ENCODE results near the gene CCDC197. TPM values are rescaled to one million over a fixed set of nuclear protein-coding genes. Genes with fewer than 3 reads are reported as not detected.
A peak's percentile ranks its signal among the peaks of the same experiment; 100 is the strongest.

Gene CCDC197
- total RNA-seq, 2 donors from 2014 or later, result not detected

GRCh38 chr14:93953739-93954515 lies 43.2 kb upstream of the CCDC197 start:
- Mint-ChIP-seq H3K9me3 (no peaks in the 10 kb centered on the region), H3K4me1 (peaks cover 18% of the 10 kb centered on the region), H3K27me3 (ENCODE audit: insufficient read depth) (peaks cover 16% of the 10 kb centered on the region), H3K27ac (no peak overlapping the region), H3K36me3 (ENCODE audit: low read depth) (no peaks in the 10 kb centered on the region), H3K4me3 (no peak overlapping the region)
- Histone ChIP-seq H3K4me1 (ENCODE audit: control insufficient read depth, insufficient read depth, low read length) (no peaks in the 10 kb centered on the region), H3K9me3 (ENCODE audit: control insufficient read depth, low read length) (no peaks in the 10 kb centered on the region), H3K27ac (ENCODE audit: low read depth, low read length) (no peak overlapping the region), H3K36me3 (ENCODE audit: control insufficient read depth, insufficient read depth, low read length) (no peaks in the 10 kb centered on the region), H3K9ac (ENCODE audit: extremely low read depth, low read length, poor library complexity, severe bottlenecking) (no peak overlapping the region), H3K27me3 (ENCODE audit: control insufficient read depth, insufficient read depth, low read length, poor library complexity, severe bottlenecking) (no peaks in the 10 kb centered on the region), H3K4me3 (ENCODE audit: low read length) (no peak overlapping the region)
- peak; percentile 73 for DNase-seq
- 77 to 81% methylated on average over 17 to 18 of the region's 18 CpGs for whole genome bisulfite sequencing, 2 experiments (ENCODE audit: insufficient coverage in 1 of 2, insufficient read length in 1 of 2)
- no peak for TF ChIP-seq CTCF (conservative IDR thresholded peaks at IDR 0.05)

DNA sequence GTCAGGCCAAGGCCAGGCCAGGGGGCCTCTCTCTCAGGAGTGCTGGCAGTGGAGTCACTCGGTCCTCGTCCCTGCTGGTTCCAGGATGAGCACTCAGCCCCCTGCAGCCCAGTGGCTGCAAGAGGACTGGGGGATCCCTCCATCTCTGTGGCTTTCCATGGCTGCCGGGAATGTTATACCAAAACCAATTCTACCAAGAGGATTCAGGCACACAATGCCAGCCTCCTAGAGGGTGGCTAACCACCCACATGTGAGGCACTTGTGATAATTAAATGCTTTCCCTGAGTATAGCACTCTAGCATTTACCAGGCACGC lies 42.6 kb upstream of the CCDC197 start:
- Mint-ChIP-seq H3K27me3 (ENCODE audit: insufficient read depth) (peaks cover 16% of the 10 kb centered on the region), H3K4me3 (no peak overlapping the region), H3K27ac (no peak overlapping the region), H3K36me3 (ENCODE audit: low read depth) (no peaks in the 10 kb centered on the region), H3K4me1 (peaks cover 19% of the 10 kb centered on the region), H3K9me3 (no peaks in the 10 kb centered on the region)
- WGBS, 2 experiments (ENCODE audit: insufficient coverage in 1 of 2, insufficient read length in 1 of 2), result 86 to 88% methylated on average over 4 of the region's 4 CpGs
- Histone ChIP-seq H3K4me1 (ENCODE audit: control insufficient read depth, insufficient read depth, low read length) (no peaks in the 10 kb centered on the region), H3K27ac (ENCODE audit: low read depth, low read length) (no peak overlapping the region), H3K9me3 (ENCODE audit: control insufficient read depth, low read length) (no peaks in the 10 kb centered on the region), H3K9ac (ENCODE audit: extremely low read depth, low read length, poor library complexity, severe bottlenecking) (no peak overlapping the region), H3K4me3 (ENCODE audit: low read length) (no peak overlapping the region), H3K27me3 (ENCODE audit: control insufficient read depth, insufficient read depth, low read length, poor library complexity, severe bottlenecking) (no peaks in the 10 kb centered on the region), H3K36me3 (ENCODE audit: control insufficient read depth, insufficient read depth, low read length) (no peaks in the 10 kb centered on the region)
- TF ChIP-seq CTCF (conservative IDR thresholded peaks at IDR 0.05), result no peak
- no peak for DNase-seq

DNA sequence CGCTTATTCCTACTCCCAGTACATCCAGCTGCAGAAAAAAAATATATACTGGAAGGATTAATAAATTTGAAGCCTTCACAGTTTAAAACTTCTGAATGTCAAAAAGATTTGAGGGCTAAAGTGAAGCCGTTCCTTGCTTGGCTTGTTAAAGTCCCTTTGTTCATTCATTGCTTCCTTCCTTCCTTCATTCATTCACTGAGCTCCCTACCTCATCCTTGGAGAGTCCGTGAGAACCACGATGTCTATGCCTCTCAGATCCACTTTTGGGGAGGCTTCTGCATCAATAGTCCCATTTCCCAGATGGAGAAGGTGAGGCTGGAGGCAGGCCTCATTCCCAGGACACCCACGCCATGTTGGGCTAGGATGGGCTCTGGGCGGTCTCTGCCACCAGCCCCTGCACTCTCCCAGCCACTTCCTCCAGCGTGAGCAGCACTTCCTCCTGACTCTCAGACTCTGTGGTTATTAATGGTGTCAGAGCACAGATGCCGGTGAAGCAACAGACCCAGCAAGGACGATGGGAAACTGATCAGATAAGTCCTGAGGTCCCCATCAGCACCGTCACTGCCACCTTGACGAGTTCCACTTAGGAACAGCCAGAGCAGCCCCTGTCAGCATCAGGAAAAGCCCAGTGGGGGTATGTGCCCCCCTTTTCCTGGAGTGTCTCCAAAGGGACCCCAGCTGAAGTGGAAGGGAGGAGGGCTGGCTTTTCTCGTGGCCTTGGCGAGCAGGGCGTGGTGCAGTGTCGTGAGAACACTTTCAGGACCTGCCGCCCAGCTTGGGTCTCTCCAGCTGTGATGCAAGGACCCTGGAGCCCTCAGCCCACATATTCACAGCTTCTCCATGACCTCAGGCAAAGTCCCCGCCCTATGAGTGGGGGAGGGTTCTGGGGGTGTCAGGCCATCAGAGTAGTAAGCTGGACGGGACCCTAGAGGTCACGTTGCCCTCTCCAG lies 41.9 kb upstream of the CCDC197 start:
- Histone ChIP-seq H3K4me3 (ENCODE audit: low read length) (no peak overlapping the region), H3K4me1 (ENCODE audit: control insufficient read depth, insufficient read depth, low read length) (no peaks in the 10 kb centered on the region), H3K27ac (ENCODE audit: low read depth, low read length) (no peak overlapping the region), H3K9me3 (ENCODE audit: control insufficient read depth, low read length) (no peaks in the 10 kb centered on the region), H3K36me3 (ENCODE audit: control insufficient read depth, insufficient read depth, low read length) (no peaks in the 10 kb centered on the region), H3K27me3 (ENCODE audit: control insufficient read depth, insufficient read depth, low read length, poor library complexity, severe bottlenecking) (no peaks in the 10 kb centered on the region), H3K9ac (ENCODE audit: extremely low read depth, low read length, poor library complexity, severe bottlenecking) (no peak overlapping the region)
- no peak for DNase-seq
- whole genome bisulfite sequencing, 2 experiments (ENCODE audit: insufficient coverage in 1 of 2, insufficient read length in 1 of 2), result 91 to 95% methylated on average over 8 to 19 of the region's 19 CpGs
- Mint-ChIP-seq H3K27me3 (ENCODE audit: insufficient read depth) (peaks cover 16% of the 10 kb centered on the region), H3K27ac (no peak overlapping the region), H3K9me3 (no peaks in the 10 kb centered on the region), H3K4me3 (no peak overlapping the region), H3K36me3 (ENCODE audit: low read depth) (no peaks in the 10 kb centered on the region), H3K4me1 (peaks cover 21% of the 10 kb centered on the region)
- no peak for TF ChIP-seq CTCF (conservative IDR thresholded peaks at IDR 0.05)
